Esophagus squamous epithelium (tissue), 4 donors: ENCODE data around the gene ANO2.

Experiments
- POLR2A ChIP-seq, 4 donors: fragments of 450-650 bp; IDR thresholded peaks; one replicate each; pipeline ENCODE4 v1.6.1; 2017; ENCODE audit warnings: antibody characterized with exemption in 4 of 4, mild to moderate bottlenecking in 4 of 4, moderate library complexity in 3 of 4
- TF ChIP-seq, protein P1 (sequence below), 6 experiments: fragments of 450-650 bp in 4 of 6; fragments of 200-600 bp in 2 of 6; sonication (generic) in 2 of 6; IDR thresholded peaks; one replicate each; pipeline ENCODE4 v1.5.1; 2016 to 2019; ENCODE audit warnings: antibody characterized with exemption in 6 of 6, mild to moderate bottlenecking in 4 of 6, moderate library complexity in 4 of 6

DNA sequence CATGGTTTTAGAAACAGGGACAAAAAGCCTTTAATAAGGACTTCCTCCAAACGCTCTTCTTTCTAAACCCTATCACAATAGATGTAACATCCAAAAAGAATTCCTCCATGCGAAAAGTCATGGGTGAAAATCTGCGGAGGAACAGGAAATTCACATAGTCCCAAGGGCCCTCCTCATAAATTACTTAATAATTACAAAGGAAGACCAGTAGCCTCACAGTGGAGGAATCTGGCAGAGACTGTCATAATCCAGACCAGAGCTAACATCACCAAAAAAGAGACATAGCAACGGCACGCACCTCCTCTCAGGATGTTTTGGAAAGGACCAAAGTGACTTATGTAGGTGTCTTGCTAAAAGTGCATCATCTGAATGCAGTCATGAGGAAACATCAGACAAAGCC, 165.7 kb downstream of the ANO2 start:
- TF ChIP-seq, protein P1, sequence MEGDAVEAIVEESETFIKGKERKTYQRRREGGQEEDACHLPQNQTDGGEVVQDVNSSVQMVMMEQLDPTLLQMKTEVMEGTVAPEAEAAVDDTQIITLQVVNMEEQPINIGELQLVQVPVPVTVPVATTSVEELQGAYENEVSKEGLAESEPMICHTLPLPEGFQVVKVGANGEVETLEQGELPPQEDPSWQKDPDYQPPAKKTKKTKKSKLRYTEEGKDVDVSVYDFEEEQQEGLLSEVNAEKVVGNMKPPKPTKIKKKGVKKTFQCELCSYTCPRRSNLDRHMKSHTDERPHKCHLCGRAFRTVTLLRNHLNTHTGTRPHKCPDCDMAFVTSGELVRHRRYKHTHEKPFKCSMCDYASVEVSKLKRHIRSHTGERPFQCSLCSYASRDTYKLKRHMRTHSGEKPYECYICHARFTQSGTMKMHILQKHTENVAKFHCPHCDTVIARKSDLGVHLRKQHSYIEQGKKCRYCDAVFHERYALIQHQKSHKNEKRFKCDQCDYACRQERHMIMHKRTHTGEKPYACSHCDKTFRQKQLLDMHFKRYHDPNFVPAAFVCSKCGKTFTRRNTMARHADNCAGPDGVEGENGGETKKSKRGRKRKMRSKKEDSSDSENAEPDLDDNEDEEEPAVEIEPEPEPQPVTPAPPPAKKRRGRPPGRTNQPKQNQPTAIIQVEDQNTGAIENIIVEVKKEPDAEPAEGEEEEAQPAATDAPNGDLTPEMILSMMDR (IDR thresholded peaks at IDR 0.05), result no peak
- TF ChIP-seq POLR2A (IDR thresholded peaks at IDR 0.05), result no peak
